Skeletal muscle tissue (tissue), 4 donors: Measurements from ENCODE around the gene AGPAT4. TPM values are rescaled to one million over a fixed set of nuclear protein-coding genes. Genes with fewer than 3 reads are reported as not detected.
"Not testable (repeated sequence)": the region's sequence is repeated elsewhere in the genome, so short reads cannot be mapped to it uniquely, and the experiment has no call there.

Experiments used
- H3K27ac ChIP-seq: one replicate; pipeline ENCODE4 v1.7.0; 2013; ENCODE audit warnings: mild to moderate bottlenecking, low read depth, low read length, inconsistent platforms
- H3K27me3 ChIP-seq, 3 donors: one replicate each; pipeline ENCODE4 v1.7.0; 2013; ENCODE audit warnings: low read length in 3 of 3; ENCODE audit not compliant: control insufficient read depth in 3 of 3, insufficient read depth in 3 of 3
- H3K36me3 ChIP-seq, 3 donors: one replicate each; pipeline ENCODE4 v1.7.0; 2013; ENCODE audit warnings: low read length in 3 of 3; ENCODE audit not compliant: control insufficient read depth in 3 of 3, insufficient read depth in 3 of 3
- H3K4me1 ChIP-seq, 3 donors: one replicate each; pipeline ENCODE4 v1.7.0; 2013; ENCODE audit warnings: low read length in 3 of 3, mild to moderate bottlenecking in 3 of 3; ENCODE audit not compliant: control insufficient read depth in 3 of 3, insufficient read depth in 3 of 3
- H3K4me3 ChIP-seq, 3 donors: one replicate each; pipeline ENCODE4 v1.7.0; 2013; ENCODE audit warnings: low read length in 3 of 3
- H3K9ac ChIP-seq, 3 donors: one replicate each; pipeline ENCODE4 v1.7.0; 2013; ENCODE audit warnings: low read length in 3 of 3, mild to moderate bottlenecking in 3 of 3, moderate library complexity in 2 of 3, low read depth in 1 of 3
- H3K9me3 ChIP-seq, 3 donors: one replicate each; pipeline ENCODE4 v1.7.0; 2013; ENCODE audit warnings: low read length in 3 of 3; ENCODE audit not compliant: control insufficient read depth in 3 of 3
- total RNA-seq: library from RNA; depleted of rRNA; stranded (reverse); fragments of >200 nt; gene quantifications from one replicate; pipeline ENCODE4 v1.2.3, GENCODE V29; 2014
- donor health status: Osteomylitis.

Gene AGPAT4
- total RNA-seq, 1 donor from 2014 or later: 18.3 TPM

- no peaks in the 10 kb centered on the region for H3K4me1 ChIP-seq
- no peak overlapping the region for H3K4me3 ChIP-seq
- H3K36me3 ChIP-seq: peaks cover 11 to 18% (median 17%) of the 10 kb centered on the region in 3 donors
- no peak overlapping the region for H3K27ac ChIP-seq
- no peaks in the 10 kb centered on the region for H3K27me3 ChIP-seq
- no peak overlapping the region for H3K9ac ChIP-seq
- no peaks in the 10 kb centered on the region for H3K9me3 ChIP-seq
Measured at GRCh38 chr6:161128680-161129196, 145.1 kb downstream of the AGPAT4 start.

DNA sequence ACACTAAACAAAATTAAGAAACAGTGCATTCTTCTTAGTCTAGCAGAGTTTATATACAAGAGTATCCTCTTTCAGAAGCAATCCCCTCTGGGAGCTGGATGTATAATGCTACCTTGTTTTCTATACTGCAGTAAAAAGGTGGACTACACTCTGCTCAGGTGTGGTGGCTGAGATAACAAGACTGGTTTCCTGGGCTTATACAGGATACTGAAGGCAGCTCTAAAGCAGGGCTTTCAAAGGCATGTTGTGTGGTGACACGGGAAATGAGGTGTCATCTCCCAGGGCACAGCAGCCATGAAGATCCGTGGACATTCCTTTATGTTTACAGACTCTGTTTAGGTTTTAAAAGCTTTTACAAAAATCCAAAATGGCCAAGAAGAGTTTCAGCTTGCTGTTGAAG, 145.6 kb downstream of the AGPAT4 start:
- no peak overlapping the region for H3K4me3 ChIP-seq
- H3K36me3 ChIP-seq: peaks cover 11 to 18% (median 17%) of the 10 kb centered on the region in 3 donors
- H3K27ac ChIP-seq: no peak overlapping the region
- no peaks in the 10 kb centered on the region for H3K4me1 ChIP-seq
- H3K9ac ChIP-seq: no peak overlapping the region
- H3K9me3 ChIP-seq: no peaks in the 10 kb centered on the region
- no peaks in the 10 kb centered on the region for H3K27me3 ChIP-seq

- H3K4me1 ChIP-seq: no peaks in the 10 kb centered on the region
- no peak overlapping the region for H3K9ac ChIP-seq
- no peaks in the 10 kb centered on the region for H3K27me3 ChIP-seq
- no peak overlapping the region for H3K4me3 ChIP-seq
- no peak overlapping the region for H3K27ac ChIP-seq
- no peaks in the 10 kb centered on the region for H3K9me3 ChIP-seq
- H3K36me3 ChIP-seq: peaks cover 5 to 14% (median 13%) of the 10 kb centered on the region in 3 donors
Measured at GRCh38 chr6:161127071-161127740, 146.7 kb downstream of the AGPAT4 start.

GRCh38 chr6:161125591-161125990, 148.3 kb downstream of the AGPAT4 start:
- Histone ChIP-seq H3K9ac (no peak overlapping the region), H3K27me3 (no peaks in the 10 kb centered on the region), H3K4me3 (no peak overlapping the region), H3K36me3 (peaks cover 0 to 13% (median 12%) of the 10 kb centered on the region in 3 donors), H3K27ac (no peak overlapping the region), H3K9me3 (no peaks in the 10 kb centered on the region), H3K4me1 (no peaks in the 10 kb centered on the region)

- H3K27me3 ChIP-seq, H3K27ac ChIP-seq, H3K4me1 ChIP-seq, H3K4me3 ChIP-seq, H3K9ac ChIP-seq, H3K9me3 ChIP-seq: not testable (repeated sequence)
- peaks cover 0 to 12% (median 10%) of the 10 kb centered on the region in 3 donors for H3K36me3 ChIP-seq
Measured at GRCh38 chr6:161123319-161123718, 150.5 kb downstream of the AGPAT4 start.

GRCh38 chr6:161117942-161118341, 155.9 kb downstream of the AGPAT4 start:
- Histone ChIP-seq H3K4me3 (no peak overlapping the region), H3K9me3 (no peaks in the 10 kb centered on the region), H3K36me3 (peaks cover 17 to 47% (median 41%) of the 10 kb centered on the region in 3 donors), H3K27ac (no peak overlapping the region), H3K9ac (no peak overlapping the region), H3K4me1 (no peaks in the 10 kb centered on the region), H3K27me3 (no peaks in the 10 kb centered on the region)

DNA sequence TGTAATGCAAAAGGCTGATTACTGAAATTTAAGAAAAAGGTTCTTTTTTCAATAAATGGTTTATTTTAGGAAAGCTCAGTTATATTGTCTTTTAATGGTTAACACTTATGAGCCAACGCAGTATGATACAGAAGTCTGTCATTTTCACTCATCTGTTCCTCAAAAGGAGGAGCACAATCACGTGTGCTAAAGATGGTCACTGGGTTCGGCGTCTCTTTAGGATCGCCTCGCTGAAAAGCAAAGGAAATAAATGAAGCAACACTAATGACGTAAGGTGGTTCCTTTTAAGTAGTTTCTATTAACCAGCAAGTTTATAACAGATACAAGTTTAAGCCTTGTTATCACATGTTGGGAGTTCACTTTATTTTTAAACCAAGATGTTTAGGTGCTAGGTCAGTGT, 156.6 kb downstream of the AGPAT4 start:
- Histone ChIP-seq H3K4me3 (no peak overlapping the region), H3K9ac (no peak overlapping the region), H3K9me3 (no peaks in the 10 kb centered on the region), H3K4me1 (no peaks in the 10 kb centered on the region), H3K27me3 (no peaks in the 10 kb centered on the region), H3K27ac (no peak overlapping the region), H3K36me3 (peaks cover 23 to 52% (median 47%) of the 10 kb centered on the region in 3 donors)

GRCh38 chr6:161116554-161116953, 157.3 kb downstream of the AGPAT4 start:
- no peak overlapping the region for H3K4me3 ChIP-seq
- H3K9me3 ChIP-seq: no peaks in the 10 kb centered on the region
- peaks cover 30 to 59% (median 54%) of the 10 kb centered on the region in 3 donors for H3K36me3 ChIP-seq
- H3K27me3 ChIP-seq: no peaks in the 10 kb centered on the region
- H3K27ac ChIP-seq: no peak overlapping the region
- H3K4me1 ChIP-seq: no peaks in the 10 kb centered on the region
- no peak overlapping the region for H3K9ac ChIP-seq

- Histone ChIP-seq H3K36me3 (peaks cover 38 to 69% (median 63%) of the 10 kb centered on the region in 3 donors), H3K9ac (no peak overlapping the region), H3K27me3 (no peaks in the 10 kb centered on the region), H3K27ac (no peak overlapping the region), H3K4me1 (no peaks in the 10 kb centered on the region), H3K9me3 (no peaks in the 10 kb centered on the region), H3K4me3 (no peak overlapping the region)
Measured at GRCh38 chr6:161115468-161115867, 158.4 kb downstream of the AGPAT4 start.

GRCh38 chr6:161111261-161111660, 162.6 kb downstream of the AGPAT4 start:
- Histone ChIP-seq H3K4me1 (no peaks in the 10 kb centered on the region), H3K36me3 (peaks cover 58 to 89% (median 85%) of the 10 kb centered on the region in 3 donors), H3K27ac (no peak overlapping the region)

More at GRCh38 chr6:161111261-161111660, 162.6 kb downstream of the AGPAT4 start:
- Histone ChIP-seq H3K9me3 (no peaks in the 10 kb centered on the region), H3K4me3 (no peak overlapping the region), H3K9ac (no peak overlapping the region), H3K27me3 (no peaks in the 10 kb centered on the region)
